Epidermal melanocyte (primary cell): ENCODE results near the gene GPSM3.
"Not testable (repeated sequence)": the region's sequence is repeated elsewhere in the genome, so short reads cannot be mapped to it uniquely, and the experiment has no call there.

Experiments
- DNase-seq: peaks from one replicate; pipeline ENCODE4 v3.0.0; 2011; ENCODE audit warnings: low spot score; ENCODE audit not compliant: insufficient read length

The GPSM3 gene

GRCh38 chr6:32151863-32152768, 40.3 kb downstream of the GPSM3 start, which contains the start of gene PRRT1:
PRRT1 (minus strand) TSS chr6:32151939; CDS start chr6:32151827, 112 bp downstream.
- no peak for DNase-seq

- no peak for DNase-seq
Measured at GRCh38 chr6:32151181-32151862, 41.1 kb downstream of the GPSM3 start.

DNA sequence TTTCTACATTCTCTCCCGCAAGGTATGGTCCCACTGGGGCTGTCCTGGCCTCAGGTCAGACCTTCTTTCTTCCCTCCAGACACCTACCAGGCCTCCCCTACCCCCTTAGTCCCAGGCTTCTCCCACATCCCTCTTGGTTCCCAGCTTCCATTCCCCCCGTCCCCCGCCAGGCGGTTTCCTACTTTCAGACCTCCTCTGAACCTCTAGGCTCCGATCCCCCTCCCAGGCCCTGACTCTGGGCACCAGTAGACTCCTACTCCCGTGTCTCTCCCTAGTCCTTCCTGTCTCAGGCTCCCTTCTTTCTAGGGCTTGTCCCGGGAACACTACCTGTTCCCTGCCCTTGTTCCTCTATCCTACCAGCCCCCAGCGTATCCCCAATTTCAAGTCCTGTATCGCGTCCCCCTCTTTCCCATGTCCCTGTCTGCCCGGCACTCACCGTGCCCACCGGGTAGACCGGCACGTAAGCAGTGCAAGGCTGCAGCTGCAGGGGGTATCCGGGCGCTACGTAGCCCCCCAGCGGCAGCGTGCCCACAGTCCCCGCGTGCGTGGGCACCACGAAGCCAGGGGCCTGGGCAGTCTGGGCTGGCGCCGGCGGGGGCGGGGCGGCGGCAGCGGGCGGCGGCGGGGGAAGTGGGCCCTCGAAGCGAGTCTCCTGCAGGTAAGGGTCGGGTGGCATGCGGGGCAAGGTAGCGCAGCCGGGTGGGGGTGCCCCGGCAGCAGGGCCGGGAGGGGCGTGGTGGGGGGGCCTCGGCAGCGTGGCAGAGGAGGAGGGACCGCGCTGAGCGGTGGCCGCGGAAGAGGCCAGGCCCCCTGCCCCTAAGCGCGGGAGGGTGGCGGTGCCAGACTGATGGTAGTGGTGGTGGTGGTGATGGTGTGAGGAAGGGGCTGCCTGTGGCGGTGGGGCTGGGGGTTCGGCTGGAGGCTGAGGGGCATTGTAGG, 42.2 kb downstream of the GPSM3 start:
- no peak for DNase-seq

GRCh38 chr6:32149092-32149755, 43.2 kb downstream of the GPSM3 start:
- no peak for DNase-seq

GRCh38 chr6:32148289-32149091, 44.0 kb downstream of the GPSM3 start:
- no peak for DNase-seq

GRCh38 chr6:32147401-32148132, 44.9 kb downstream of the GPSM3 start:
- DNase-seq: no peak

- no peak for DNase-seq
Measured at GRCh38 chr6:32146687-32147086, 45.8 kb downstream of the GPSM3 start.

DNA sequence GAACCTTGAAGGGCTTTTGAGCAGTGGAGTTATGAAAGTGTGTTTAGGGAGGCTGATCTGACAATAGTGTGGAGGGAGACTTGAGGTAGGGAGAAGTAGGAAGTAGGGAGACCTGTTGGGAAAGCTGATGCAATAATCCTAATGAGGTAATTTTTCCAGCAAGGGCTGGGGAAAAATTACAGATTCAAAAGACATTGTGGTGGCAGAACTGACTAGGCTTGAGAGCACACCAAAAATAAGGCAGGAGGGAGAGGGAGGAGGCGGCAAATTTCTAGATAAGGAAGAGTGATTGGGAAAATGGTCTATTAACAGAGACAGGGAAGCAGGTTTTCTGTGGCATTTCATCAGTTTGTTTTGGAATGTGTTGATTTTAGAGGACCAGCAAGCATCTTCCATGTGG, 46.2 kb downstream of the GPSM3 start:
- no peak for DNase-seq

DNA sequence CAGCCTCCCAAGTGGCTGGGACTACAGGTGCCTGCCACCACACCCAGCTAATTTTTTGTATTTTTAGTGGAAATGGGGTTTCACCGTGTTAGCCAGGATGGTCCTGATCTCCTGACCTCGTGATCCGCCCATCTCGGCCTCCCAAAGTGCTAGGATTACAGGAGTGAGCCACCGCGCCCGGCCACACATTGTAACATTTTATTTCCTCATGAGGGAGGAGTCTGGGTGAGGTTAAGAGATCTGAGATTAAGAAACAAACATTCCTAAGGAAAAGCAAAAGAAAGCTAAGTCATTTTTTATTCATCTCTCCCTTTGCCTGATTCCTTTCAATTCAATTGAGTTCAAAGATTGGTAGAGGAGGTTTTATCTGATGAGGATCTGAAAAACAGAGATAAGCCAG, 48.2 kb downstream of the GPSM3 start:
- not testable (repeated sequence) for DNase-seq
